HG03439 (cell line): ENCODE data around the gene IGF1.
"Not testable (repeated sequence)": the region's sequence is repeated elsewhere in the genome, so short reads cannot be mapped to it uniquely, and the experiment has no call there.

ENCODE experiments used
- ATAC-seq: cut with Tn5 transposase; IDR thresholded peaks from one replicate; pipeline ENCODE4 v1.9.1; 2021; ENCODE audit warnings: mild to moderate bottlenecking, moderate library complexity; ENCODE audit not compliant: unreplicated experiment

IGF1 gene

DNA sequence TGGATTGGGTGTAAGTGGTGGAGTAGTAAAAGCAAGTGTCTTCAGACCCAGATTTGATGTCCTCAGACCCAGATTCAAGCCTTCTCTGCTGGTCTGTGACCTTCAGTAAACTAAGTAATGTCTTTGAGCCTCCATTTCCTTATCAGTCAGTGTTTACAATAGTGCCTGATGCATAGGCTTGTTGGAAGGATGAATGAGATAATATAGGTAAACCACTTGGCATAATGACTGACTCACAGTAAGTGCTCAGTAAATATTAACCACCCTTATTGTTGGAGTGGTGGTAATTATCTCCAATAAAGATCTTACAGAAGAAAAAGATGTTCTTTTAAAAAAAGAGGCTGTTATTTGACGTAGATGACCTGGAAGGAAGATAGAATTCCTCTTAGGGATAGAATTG is 86.2 kb downstream of the IGF1 start:
- no peak for ATAC-seq

DNA sequence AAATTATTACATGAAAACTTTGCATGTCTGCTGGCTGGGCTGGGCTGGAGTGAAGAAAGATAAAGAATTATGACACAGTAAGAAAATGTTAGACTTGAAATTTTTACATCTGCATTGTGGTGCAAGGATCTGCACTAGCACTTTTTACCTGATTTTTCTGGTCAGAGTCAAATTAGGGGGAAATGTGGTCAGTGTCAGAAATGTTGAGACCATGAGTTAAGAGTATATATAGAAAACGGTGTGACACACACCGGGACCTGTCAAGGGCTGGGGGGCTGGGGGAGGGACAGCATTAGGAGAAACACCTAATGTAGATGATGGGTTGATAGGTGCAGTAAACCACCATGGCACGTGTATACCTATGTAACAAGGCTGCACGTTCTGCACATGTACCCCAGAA is 90.3 kb downstream of the IGF1 start:
- no peak for ATAC-seq

DNA sequence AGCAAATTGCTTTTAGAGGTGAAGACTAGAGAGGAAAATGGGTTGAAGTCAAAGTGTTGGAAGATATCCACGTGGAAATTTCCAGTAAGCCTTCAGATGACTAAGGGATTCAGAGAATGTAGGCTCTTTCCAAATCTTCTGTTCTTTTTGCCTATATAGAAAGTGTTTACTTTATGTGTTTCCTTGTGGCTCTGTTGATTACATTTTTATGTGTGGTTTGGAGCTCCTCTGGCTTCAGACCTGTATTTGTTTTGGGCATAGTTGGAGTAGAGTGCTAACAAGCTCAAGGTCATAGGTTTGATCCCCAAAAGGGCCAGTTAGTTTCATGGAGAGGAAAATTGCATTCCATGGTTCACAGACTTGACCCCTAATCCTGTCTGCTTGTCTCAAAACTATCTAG is 91.9 kb downstream of the IGF1 start:
- ATAC-seq: no peak

GRCh38 chr12:102385343-102385742 is 95.0 kb downstream of the IGF1 start:
- ATAC-seq: no peak

- no peak for ATAC-seq
Observed at GRCh38 chr12:102379346-102380162, 100.8 kb downstream of the IGF1 start.

- no peak for ATAC-seq
Observed at GRCh38 chr12:102376781-102377180, 103.6 kb downstream of the IGF1 start.

GRCh38 chr12:102376181-102376747 is 104.1 kb downstream of the IGF1 start:
- no peak for ATAC-seq

- ATAC-seq: no peak
Observed at GRCh38 chr12:102374190-102374589, 106.2 kb downstream of the IGF1 start.

DNA sequence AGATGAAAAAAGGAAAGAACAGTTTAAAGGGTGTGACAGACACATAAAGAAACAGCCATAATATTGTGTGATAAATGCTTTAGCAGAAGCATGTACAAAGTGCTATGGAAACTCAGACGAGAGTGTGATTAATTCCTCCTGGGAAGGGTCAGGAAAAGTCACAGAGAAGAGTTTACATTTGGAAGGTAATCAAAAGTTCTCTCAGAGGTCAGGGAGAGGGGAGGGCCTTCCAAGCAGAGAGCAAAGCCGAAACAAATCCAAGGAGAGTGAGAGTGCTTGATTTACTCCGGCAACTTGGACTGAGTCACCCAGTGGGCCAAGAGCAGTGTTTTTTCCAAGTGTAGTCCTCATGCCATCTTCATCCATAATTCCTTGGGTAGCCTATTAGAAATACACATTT is 108.3 kb downstream of the IGF1 start:
- no peak for ATAC-seq

DNA sequence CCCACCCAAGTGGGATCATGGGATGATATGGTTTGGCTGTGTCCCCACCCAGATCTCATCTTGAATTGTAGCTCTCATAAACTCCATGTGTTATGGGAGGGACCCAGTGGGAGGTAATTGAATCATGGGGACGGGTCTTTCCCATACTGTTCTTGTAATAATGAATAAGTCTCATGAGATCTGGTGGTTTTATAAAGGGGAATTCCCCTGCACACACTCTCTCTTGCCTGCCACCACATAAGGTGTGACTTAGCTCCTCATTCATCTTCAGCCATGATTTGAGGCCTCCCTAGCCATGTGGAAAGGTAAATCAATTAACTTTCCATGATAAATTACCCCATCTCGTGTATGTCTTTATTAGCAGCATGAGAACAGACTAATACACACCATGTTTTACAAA is 109.2 kb downstream of the IGF1 start:
- no peak for ATAC-seq

DNA sequence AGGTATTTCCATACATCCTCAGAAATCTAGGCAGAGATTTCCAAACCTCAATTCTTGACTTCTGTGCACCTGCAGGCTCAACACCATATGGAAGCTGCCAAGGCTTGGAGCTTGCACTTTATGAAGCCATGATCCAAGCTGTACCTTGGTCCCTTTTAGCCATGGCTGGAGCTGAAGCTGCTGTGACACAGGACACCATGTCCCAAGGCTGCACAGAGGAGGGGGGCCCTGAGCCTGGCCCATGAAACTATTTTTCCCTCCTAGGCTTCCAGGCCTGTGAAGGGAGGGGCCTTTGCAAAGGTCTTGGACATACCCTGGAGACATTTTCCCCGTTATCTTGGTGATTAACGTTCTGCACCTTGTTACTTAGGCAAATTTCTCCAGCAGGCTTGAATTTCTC is 110.5 kb downstream of the IGF1 start:
- ATAC-seq: no peak

DNA sequence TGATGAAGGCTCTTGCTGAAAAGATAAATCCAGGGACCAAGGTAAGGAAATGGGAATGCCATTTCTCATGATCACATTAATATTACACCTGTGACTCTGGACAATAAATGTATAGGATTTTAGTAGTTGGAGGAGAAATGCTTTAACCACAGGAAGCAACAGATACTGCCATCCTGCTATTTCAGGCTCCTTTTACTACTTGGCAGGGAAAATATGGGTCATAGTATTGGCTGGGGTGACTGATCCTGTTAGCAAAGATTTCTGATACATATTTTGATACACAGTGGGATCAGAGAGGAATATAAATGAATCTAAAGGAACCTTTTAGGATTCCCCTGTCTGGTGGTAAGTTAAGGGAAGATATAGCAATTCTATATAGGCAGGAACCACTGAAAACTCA is 115.0 kb downstream of the IGF1 start:
- no peak for ATAC-seq

DNA sequence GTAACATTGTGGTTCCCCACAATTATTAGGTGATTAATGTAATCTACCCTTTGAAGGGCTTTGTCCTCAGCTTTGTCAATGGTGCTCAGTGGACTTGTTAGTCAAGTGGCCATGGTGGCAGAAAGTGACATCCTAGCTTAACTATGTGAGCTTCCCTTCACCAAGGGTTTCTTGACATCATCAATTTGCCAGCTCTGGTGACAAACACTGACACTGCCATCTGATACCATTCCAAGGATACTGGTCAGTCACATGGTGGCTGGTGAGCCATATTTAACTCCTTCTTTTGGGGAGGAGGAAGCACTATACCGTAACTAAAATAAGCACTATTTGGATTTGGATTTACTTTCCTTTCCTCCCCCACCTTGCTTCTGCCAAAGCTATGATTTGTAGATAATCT is 115.7 kb downstream of the IGF1 start:
- no peak for ATAC-seq

- no peak for ATAC-seq
Observed at GRCh38 chr12:102356690-102357089, 123.7 kb downstream of the IGF1 start.

- not testable (repeated sequence) for ATAC-seq
Observed at GRCh38 chr12:102354281-102354680, 126.1 kb downstream of the IGF1 start.

DNA sequence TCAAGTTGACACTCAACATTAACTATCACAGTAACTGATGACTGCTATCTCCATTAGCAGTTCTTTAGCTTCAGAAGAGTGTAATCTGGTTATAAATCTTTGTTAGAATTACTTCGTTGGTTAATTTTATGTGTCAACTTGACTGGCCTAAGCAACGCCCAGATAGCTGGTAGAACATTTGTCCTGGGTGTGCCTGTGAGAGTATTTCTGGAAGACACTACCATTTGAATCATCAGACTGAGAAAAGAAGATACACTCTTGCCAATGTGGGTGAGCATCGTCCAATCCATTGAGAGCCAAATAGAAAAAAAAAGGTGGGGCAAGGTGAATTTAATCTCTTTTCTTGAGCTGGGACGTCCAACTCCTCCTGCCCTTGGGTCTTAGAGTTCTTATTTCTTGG is 129.0 kb downstream of the IGF1 start:
- no peak for ATAC-seq

DNA sequence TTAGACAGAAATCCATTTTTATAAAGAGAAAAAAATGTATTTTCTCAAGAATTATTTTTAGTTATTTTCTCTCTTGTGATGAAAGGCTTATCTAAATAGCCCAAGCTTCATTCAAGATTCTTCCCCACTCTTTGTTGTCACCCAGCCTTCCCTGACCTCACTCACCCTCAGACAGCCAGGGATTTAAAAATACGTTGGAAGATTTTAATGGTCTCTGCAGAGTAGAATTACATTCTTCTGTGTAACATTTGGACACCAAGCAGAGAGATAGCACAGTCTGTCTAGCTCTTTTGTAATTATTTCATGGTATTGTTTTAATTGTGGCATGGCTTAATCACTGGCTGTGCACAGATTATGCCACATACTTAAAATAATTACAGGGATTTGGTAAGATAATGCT is 130.3 kb downstream of the IGF1 start:
- ATAC-seq: no peak

DNA sequence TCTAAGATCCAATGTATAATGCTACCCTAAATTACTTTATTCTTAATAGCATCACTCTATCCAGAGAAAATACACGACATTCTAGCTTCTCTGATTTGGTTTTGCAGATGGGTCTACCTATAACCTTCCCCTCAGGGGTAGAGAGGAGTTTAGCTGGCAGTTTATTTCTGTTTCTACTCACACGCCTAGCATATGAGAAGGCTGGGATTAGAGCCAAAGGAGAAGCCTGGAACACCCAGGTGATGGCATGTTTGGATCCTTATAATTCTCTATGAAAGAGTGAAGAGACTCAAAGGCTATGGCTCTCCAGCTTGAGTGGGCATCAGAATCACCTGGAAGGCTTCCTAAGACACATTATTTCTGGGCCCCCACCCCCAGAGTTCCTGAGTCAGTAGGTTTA is 131.3 kb downstream of the IGF1 start:
- ATAC-seq: no peak

- no peak for ATAC-seq
Observed at GRCh38 chr12:102347811-102348210, 132.6 kb downstream of the IGF1 start.
